ENCODE results near the gene SERPINA1.
"Not testable (repeated sequence)": the region's sequence is repeated elsewhere in the genome, so short reads cannot be mapped to it uniquely, and the experiment has no call there.

SERPINA1 gene

DNA sequence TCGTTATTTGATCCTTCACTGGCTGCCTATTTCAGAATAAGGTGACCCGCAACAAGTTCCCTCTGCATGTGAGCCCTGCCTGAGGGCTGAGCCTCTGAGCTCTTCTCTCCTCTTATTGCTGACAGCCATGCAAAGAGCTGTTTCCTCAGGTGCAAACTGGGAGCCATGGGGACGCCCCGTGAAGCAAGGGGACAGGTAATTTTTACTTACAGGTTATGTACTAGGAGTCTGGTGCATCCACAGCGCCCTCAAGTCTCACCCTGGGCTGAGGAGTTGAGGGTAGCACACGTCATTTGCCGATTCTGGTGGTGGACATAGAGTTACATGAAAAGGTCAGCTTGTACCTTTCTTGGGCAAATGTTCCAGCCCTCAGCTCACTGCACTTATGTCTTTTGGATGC lies 39.1 kb downstream of the SERPINA1 start:
- in situ Hi-C loops (cut with HindIII; ENCODE audit: low sequenced_read_pairs): no loop called here

DNA sequence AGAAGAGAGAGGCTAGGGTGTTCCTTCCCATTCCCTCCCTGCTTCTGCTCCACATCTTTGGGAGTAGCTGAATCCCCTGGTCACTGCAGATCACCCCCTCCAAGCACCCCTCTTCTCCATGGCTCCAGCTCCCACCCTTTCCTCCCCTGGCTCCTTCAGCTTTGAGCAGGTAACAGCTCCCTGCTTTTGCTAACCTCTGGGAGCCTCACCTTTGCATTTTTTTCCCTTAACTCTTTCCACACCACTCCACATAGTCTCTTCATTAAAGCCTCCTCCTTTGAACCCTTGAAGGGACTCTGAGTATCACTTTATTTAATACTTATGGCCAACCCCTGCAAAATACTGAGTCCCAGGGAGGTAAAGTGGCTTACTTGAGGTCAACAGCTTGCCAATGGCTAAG lies 39.6 kb downstream of the SERPINA1 start:
- in situ Hi-C loops (cut with HindIII; ENCODE audit: low sequenced_read_pairs): no loop called here

DNA sequence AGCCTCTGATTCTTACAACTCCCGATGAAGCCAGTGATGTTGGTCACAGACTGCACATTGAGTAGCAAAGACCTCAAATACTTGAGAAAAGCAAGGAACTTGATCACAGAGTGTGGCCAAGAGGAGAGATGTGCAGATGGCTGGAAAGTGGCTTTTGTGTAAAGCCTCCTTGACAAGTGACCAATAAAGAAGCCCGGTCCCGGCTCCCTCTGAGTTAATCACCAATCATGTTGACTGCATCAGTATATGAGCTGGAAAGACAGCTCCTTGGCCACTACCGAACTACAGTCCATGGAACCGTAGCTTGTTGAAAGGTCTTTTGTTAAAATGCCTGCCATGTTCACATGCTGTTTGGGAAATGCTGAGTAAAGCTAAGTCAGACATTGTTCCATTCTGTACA lies 41.6 kb downstream of the SERPINA1 start:
- in situ Hi-C loops (cut with HindIII; ENCODE audit: low sequenced_read_pairs): no loop called here

DNA sequence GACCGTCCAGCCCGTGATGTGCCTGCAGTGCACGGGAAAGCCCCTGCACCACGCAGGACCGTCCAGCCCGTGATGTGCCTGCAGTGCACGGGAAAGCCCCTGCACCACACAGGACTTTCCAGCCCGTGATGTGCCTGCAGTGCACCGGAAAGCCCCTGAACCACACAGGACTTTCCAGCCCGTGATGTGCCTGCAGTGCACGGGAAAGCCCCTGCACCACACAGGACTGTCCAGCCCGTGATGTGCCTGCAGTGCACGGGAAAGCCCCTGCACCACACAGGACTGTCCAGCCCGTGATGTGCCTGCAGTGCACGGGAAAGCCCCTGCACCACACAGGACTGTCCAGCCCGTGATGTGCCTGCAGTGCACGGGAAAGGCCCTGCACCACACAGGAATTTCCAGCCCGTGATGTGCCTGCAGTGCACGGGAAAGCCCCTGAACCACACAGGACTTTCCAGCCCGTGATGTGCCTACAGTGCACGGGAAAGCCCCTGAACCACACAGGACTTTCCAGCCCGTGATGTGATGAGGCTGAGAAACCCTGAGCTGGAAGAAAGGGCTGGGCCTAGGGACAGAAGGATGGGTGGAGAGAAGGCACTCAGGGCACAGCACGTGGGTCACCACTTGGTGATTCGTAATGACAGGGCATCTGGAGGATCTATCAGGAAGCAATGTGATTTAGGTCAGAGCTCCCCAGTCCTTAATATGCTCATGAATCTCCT lies 42.2 kb downstream of the SERPINA1 start:
- in situ Hi-C loops (cut with HindIII; ENCODE audit: low sequenced_read_pairs): not testable (repeated sequence)

DNA sequence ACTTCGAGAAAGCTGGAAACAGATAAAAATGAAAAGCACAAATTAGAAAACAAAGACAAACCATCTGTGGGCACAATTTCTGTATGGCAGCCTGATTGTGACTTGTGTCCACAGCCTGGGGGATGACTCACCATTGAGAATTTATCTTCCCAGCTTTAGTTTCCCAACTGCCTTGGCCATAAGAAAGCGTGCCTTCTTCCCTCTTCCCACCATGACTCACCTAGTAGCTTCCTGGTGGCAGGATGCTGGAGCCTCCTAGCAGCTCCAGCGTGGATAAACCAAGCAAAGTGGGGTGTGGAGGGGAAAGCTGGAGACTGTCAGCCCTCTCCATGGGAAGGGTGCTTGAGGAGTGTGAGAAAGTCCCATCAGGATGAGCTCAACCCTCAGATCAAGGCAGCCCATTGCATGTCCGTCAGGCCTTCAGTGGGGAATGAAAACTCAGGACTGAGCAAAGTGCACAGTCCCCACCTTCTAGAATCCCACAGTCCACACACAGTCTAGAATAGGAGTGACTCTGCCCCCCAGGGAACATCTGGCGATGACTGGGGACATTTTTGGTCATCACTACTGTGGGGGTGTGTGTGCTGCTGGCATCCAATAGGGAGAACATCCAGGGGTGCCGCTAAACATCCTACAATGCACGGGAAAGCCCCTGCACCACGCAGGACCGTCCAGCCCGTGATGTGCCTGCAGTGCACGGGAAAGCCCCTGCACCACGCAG lies 42.9 kb downstream of the SERPINA1 start:
- in situ Hi-C loops (cut with HindIII; ENCODE audit: low sequenced_read_pairs): no loop called here

DNA sequence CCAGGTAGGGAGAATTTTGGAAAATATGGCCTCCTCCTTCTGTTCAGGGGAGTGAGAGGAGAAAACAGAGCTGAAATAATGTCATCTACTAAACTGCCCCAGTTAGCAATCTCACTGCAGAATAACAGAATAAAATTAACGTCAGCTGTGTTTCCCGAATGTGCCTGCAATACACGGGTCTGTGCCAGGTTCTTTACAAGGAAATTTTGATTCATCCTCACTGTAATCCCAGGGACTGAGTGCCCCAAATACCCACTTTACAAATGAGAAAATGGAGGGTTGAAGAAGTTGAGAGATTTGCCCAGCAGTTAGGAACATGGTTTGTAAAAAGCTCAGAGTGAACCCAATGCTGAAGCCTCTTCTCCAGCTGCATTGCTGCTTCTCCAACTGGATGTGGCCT lies 44.0 kb downstream of the SERPINA1 start:
- in situ Hi-C loops (cut with HindIII; ENCODE audit: low sequenced_read_pairs): no loop called here

DNA sequence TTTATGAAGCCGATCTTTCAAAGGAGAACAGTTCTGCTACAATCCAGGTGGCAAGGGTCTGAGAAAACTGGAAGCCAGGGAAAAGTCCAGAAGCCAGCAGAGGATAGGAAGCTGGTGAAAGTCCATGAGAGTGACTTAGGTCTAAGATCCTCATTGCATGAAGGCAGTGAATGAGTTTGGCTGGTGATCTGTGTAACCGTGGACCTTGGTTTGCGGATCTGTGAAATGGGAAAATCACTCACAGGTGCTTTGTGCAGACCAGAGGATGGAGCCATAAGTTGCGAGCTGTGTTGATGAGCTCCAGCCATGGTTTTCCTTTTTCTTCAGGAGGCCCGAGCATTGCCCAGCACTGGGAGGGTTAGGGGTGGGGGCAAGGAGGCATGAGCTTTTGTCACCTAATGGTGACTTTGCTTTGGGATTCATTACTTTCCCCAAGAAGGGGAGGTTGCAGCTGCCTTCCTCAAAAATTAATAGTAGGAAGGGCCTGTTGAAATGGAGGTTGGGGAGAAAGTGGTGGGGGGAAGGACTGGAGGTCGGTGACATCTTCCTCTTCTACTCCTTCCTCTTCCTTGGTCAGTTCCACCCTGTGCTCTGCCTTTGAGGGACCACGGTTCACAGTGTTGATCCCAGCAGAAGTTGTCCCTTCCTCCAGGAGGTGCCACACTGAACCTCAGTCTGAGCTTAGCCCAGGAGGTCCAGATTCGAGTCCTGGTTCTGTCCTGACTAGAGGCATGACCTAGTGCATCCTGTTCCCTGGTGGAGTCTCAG lies 45.0 kb downstream of the SERPINA1 start:
- in situ Hi-C loops (cut with HindIII; ENCODE audit: low sequenced_read_pairs): no loop called here

DNA sequence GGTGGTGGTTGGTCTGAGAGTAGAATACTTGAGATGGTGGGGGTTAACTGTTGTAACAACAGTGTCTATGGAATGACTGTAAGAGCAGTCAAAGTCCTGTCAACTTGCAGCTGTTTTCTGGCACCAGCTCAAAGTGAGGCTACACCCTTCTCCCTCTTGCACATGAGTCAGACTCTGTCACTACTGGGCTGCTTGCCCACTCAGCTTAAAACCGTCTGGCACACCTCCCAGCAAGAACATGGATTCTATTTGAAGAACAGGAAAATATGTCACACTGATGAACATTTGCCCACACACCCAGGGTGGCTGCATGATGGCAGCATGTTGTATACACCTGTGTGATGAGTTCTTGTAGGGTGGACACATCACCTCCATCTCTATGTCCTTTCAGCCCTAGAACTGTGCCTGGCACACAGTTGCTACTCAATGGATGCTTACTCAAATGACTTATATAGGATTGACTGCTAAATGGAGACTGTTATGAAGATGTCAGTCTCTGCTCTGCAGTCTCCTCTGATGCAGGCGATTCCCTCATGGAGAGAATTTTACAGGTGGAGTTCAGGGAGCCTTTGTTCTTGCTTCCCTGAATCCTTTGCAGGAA lies 46.0 kb downstream of the SERPINA1 start:
- in situ Hi-C loops (cut with HindIII; ENCODE audit: low sequenced_read_pairs): no loop called here

DNA sequence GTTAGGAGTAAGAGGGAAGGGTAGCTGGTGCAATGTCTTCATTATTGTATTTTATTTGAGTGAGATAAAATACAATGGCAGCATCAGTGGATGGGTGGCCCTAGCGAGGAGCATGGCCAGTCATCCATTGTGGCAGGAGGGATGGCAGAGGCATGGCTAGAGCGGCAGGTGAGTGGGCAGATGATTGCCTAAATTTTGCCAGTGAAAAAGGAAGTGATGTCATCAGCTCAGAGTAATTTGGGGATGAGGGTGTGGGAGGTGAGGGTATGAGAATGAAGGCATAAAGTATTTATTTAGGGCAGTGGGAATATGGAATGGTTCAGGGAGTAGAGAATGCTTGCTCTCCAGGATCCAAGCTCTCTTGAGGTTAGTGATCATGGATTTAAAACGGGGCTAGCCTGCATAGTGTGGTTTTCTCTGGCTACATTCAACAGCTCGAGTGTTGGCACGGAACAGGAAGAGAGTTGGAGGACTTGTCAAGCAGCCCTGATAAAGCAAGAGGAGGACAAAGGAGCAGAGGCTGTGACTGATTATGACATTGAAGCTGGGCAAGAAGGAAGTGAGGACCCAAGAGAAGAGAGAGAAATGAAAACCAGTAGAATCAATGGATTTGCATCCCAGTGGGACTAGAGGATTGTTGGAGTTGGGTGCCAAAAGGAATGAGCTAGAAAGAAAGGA lies 46.6 kb downstream of the SERPINA1 start:
- in situ Hi-C loops (cut with HindIII; ENCODE audit: low sequenced_read_pairs): no loop called here

DNA sequence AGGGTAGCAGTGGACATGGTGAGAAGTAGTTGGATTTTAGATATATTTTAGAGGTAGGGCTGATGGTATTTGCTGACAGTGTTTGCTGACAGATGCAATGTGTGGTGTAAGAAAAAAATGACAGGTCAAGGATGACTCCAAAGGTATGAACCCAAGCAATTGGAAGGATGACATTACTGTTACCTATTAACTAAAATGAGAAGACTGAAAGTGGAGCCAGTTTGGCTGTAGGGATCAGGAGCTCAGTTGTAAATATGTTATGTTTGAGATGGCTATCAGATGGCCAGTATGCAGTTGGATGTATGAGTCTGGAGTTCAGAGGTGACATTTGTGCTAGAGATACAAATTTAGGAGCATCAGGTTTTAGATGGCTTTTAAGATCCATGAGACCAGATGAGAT lies 47.9 kb downstream of the SERPINA1 start:
- in situ Hi-C loops (cut with HindIII; ENCODE audit: low sequenced_read_pairs): no loop called here

DNA sequence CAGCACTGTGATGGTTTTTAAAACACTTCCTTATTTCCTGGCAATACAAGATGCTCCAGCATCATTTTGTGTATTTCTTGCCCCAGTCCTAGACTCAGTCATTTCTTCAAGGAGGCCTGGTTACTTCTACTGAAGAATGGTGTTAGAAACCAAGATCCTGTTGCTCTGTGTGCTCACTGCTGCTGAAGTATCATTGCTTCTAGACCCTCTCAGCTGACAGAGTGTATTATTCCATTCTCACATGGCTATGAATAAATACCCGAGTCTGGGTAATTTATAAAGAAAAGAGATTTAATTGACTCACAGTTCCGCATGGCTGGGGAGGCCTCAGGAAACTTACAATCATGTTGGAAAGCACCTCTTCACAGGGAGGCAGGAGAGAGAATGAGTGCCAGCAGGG lies 50.4 kb downstream of the SERPINA1 start:
- in situ Hi-C loops (cut with HindIII; ENCODE audit: low sequenced_read_pairs): no loop called here

DNA sequence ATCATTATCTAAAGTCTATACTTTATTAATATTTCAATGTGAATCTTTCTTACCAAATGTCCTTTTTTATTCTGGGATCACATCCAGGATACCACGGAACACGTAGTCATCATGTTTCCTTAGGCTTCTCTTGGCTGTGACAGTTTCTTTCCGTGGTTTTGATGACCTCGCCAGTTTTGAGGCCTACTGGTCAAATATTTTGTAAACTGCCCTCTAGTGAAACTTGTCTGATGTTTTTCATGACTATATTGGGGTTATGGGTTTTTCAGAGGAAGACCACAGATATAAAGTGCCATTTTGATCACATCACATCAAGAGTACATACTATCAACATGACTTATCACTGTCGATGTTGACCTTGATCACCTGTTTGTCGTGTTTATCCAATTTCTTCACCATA lies 51.1 kb downstream of the SERPINA1 start:
- in situ Hi-C loops (cut with HindIII; ENCODE audit: low sequenced_read_pairs): no loop called here

DNA sequence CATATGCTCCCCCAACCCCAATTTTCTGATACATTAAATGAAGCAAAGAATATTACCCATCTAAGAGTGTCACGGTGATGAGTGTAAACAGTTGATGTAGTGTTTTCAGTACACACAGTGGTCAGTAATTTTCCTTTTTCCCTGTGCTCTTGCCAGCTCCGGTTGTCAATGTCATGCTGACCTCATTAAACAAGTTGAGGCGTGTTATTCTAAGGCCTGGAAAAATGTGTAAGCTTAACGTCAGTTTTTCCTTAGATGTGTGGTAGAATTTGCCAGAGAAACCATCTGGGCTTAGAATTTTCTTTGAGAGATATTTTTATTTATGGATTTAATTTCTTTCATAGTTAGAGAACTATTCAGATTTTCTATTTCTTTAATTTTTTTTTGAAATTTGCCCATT lies 53.5 kb downstream of the SERPINA1 start:
- in situ Hi-C loops (cut with HindIII; ENCODE audit: low sequenced_read_pairs): no loop called here

DNA sequence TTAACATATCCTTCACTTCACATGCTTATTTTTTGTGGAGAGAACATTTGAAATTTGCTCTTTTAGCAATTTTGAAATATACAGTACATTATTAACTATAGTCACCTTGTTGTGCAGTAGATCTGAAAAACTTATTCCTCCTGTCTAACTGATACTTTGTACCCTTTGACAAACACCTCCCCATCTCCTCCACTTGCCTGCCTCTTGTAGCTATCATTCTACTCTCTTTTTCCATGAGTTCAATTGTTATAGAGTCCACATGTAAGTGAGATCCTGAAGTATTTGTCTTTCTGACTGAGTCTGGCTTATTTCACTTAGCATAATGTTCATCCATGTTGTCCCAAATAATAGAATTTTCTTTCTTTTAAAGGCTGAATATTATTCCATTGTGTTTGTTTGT lies 55.8 kb downstream of the SERPINA1 start:
- in situ Hi-C loops (cut with HindIII; ENCODE audit: low sequenced_read_pairs): no loop called here

DNA sequence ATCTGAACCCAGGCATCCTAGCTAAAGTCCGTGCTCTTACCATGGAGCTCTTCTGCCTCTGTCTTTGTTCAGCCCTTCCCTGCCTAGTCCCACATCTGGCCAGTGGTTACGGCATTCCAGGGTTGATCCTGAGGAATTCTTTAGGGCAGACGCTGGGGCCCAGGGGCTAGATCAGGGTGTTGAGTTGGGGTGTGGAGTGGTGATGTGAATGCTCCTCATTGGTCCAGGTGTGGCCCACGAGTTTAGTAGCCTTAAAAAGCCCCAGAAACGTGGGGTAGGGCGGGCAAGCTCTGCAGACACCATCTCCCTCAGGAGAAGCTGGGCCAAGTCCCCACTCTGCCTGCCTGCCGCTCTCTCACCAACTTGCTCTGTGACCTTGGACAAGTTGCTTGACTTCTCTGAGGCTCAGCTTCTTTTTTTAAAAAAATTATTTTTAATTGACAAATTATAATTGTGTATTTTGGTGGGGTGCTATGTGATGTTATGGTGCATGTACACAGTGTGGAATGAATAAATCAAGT lies 56.3 kb downstream of the SERPINA1 start:
- in situ Hi-C loops (cut with HindIII; ENCODE audit: low sequenced_read_pairs): no loop called here

DNA sequence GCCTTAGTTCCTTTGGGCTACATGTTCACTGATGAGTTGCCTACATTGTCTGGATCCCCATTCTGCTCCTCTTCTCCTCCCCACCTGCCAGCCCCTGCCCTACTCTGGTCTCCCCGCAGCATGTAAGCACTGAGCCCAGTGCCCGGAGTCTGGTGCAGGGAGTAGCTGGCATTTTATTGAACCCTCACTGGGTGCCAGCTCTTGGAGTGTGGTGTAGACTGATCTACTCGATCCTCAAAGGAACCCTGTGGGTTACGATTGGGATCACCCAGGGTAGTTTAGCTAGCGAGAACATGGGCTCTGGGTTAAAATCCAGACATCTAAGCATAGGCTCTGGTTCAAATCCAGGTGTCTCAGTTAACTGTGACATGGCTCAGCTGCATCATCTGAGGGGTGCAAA lies 56.9 kb downstream of the SERPINA1 start:
- in situ Hi-C loops (cut with HindIII; ENCODE audit: low sequenced_read_pairs): no loop called here

DNA sequence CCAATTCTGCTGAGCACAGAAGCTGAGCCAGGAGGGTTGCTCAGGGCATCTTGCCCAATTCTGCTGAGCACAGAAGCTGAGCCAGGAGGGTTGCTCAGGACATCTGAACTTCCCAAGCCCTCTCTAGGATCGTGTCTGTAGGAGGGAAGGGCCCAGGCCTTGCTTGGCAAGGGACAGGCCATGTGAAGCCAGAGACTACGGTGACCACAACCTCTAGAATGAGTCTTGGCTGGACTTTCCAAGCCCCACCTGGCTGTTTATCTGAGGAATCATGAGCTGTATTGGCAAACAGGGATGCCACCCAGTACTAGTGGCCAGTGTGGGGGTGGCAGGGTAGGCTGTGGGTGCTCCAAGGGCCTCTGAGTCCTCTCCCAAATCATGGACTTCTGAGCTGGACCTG lies 57.5 kb downstream of the SERPINA1 start:
- in situ Hi-C loops (cut with HindIII; ENCODE audit: low sequenced_read_pairs): no loop called here

DNA sequence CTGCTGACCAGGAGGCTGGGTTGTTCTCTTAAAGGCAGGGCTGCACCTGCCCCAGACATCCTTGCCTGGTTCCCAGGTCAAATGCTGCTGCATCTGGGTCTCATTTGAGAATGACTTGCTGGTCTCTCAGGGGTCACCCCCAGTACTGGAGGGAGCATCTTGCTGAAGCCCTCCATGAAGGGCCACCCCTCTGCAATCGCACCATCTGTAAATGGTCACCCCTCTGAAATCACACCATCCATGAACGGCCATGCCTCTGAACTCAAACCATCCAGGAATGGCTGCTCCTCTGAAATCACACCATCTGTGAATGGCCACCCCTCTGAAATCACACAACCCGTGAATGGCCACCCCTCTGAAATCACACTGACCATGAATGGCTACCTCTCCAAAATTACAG lies 58.0 kb downstream of the SERPINA1 start:
- in situ Hi-C loops (cut with HindIII; ENCODE audit: low sequenced_read_pairs): no loop called here

DNA sequence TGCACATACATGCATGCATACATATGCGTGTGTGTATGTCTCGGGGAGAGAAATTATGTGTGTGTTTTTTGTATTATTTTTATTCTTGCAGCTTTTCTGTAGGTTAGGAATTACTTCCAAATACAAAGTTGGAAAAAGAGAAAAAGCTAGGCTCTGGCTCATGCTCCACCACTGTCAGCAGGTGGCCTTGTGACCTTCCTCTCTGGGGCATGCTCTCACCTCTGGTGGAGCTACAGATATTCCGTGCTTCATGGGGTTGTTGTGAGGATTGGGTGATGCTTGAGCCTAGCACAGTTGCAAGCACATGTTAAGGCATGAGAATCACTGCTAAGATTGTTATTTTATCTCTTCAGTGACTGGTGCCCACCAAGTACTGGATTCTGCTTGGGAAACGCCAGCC lies 58.5 kb downstream of the SERPINA1 start:
- in situ Hi-C loops (cut with HindIII; ENCODE audit: low sequenced_read_pairs): no loop called here

DNA sequence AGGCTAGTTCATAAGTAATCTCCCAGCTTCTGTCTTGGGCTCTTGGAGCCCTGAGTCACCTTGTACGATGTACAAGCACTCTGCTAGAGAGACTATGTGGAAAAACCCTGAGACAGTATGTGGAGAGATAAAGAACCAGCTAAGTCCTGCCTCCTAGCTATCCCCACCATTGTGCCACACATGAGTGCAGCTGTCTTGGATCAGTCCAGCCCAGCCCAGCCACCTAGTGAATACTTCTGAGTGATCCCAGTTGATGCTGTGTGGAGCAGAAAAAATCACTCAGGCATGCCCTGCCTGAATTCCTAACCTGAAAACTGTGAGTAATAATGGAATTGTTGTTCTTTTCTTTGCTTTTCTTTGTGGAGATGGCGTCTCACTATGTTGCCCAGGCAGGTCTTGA lies 60.2 kb downstream of the SERPINA1 start:
- in situ Hi-C loops (cut with HindIII; ENCODE audit: low sequenced_read_pairs): no loop called here
